OCI-LY7 (cell line): Measurements from ENCODE around the gene CCSER2. TPM values are rescaled to one million over a fixed set of nuclear protein-coding genes. Genes with fewer than 3 reads are reported as not detected.

Experiments
- BruUV-seq: library from RNA; stranded (reverse); fragments of 400-500 nt; replicated peaks from 2 replicates; lab custom pipeline; 2021; lab: Mats Ljungman, UMichigan
- CTCF ChIA-PET: fragments of 300-600 bp; sonication (Branson Sonifier 250); formaldehyde crosslinking; loops from one replicate; lab custom pipeline; 2022; ENCODE audit warnings: antibody characterized with exemption; ENCODE audit not compliant: unreplicated experiment; lab: Charles Lee
- POLR2A ChIA-PET: fragments of 300-600 bp; sonication (Branson Sonifier 250); formaldehyde crosslinking; loops from one replicate; lab custom pipeline; 2022; ENCODE audit warnings: antibody characterized with exemption; lab: Charles Lee
- DNase-seq: peaks from one replicate; pipeline ENCODE4 v3.0.0-alpha.2; 2015; ENCODE audit warnings: low spot score
- H2AFZ ChIP-seq: fragments of 200-600 bp; sonication (generic), shearing (Covaris generic); 2 replicates; pipeline ENCODE4 v1.6.1; 2014; ENCODE audit warnings: mild to moderate bottlenecking, antibody characterized with exemption, low read length, moderate library complexity
- H3K27ac ChIP-seq: fragments of 200-600 bp; sonication (generic); 2 replicates; pipeline ENCODE4 v1.5.1; 2014; ENCODE audit warnings: mixed run types, low read depth, mild to moderate bottlenecking, moderate library complexity, low read length, inconsistent platforms; ENCODE audit not compliant: poor library complexity, severe bottlenecking
- H3K36me3 ChIP-seq: fragments of 200-600 bp; sonication (generic); 2 replicates; pipeline ENCODE4 v1.6.1; 2014; ENCODE audit warnings: mild to moderate bottlenecking, antibody characterized with exemption, low read length, moderate library complexity, mixed read lengths; ENCODE audit not compliant: insufficient read depth
- H3K4me1 ChIP-seq: fragments of 200-600 bp; sonication (generic); 2 replicates; pipeline ENCODE4 v1.5.1; 2014; ENCODE audit warnings: mild to moderate bottlenecking, low read length; ENCODE audit not compliant: insufficient read depth, poor library complexity, severe bottlenecking
- H3K4me2 ChIP-seq: fragments of 200-600 bp; sonication (generic); 2 replicates; pipeline ENCODE4 v1.6.1; 2014; ENCODE audit warnings: mild to moderate bottlenecking, low read length
- H3K4me3 ChIP-seq: fragments of 200-600 bp; sonication (generic); 2 replicates; pipeline ENCODE4 v1.5.1; 2014; ENCODE audit warnings: mild to moderate bottlenecking, low read depth, low read length; ENCODE audit not compliant: poor library complexity, severe bottlenecking
- H3K79me2 ChIP-seq: fragments of 200-600 bp; sonication (generic); 2 replicates; pipeline ENCODE4 v1.6.1; 2016; ENCODE audit warnings: low read depth, mild to moderate bottlenecking, low read length, moderate library complexity, mixed read lengths; ENCODE audit not compliant: insufficient read depth
- H3K9me2 ChIP-seq: fragments of 200-600 bp; sonication (generic); 2 replicates; pipeline ENCODE4 v1.6.1; 2016; ENCODE audit warnings: mild to moderate bottlenecking, low read length, mixed read lengths; ENCODE audit not compliant: insufficient read depth
- H3K9me3 ChIP-seq: fragments of 200-600 bp; sonication (generic); 2 replicates; pipeline ENCODE4 v1.6.1; 2014; ENCODE audit warnings: mild to moderate bottlenecking, mixed run types, low read length, mixed read lengths
- H4K20me1 ChIP-seq: fragments of 200-600 bp; sonication (generic); 2 replicates; pipeline ENCODE4 v1.6.1; 2014; ENCODE audit warnings: mild to moderate bottlenecking, antibody characterized with exemption, low read length, moderate library complexity, mixed read lengths; ENCODE audit not compliant: insufficient read depth
- CTCF ChIP-seq: fragments of 200-600 bp; sonication (generic); conservative IDR thresholded peaks from 2 replicates; pipeline ENCODE4 v1.5.1; 2014; ENCODE audit warnings: mild to moderate bottlenecking, antibody characterized with exemption, low read length, moderate library complexity, mixed read lengths
- EZH2phosphoT487 ChIP-seq: fragments of 200-600 bp; sonication (generic); IDR thresholded peaks from 2 replicates; pipeline ENCODE4 v1.6.1; 2018; ENCODE audit warnings: low read depth, borderline replicate concordance, mild to moderate bottlenecking, mixed run types, antibody characterized with exemption, low read length, moderate library complexity, mixed read lengths
- intact Hi-C: fragments of 100-400 bp; cut with micrococcal nuclease; formaldehyde crosslinking; loops from one replicate; pipeline ENCODE4 v1.10.0; 2022; ENCODE audit not compliant: unreplicated experiment
- total RNA-seq, 2 experiments: library from RNA; depleted of rRNA in 1 of 2; stranded (reverse); fragments of >200 nt in 1 of 2; shearing (Covaris generic) in 1 of 2; gene quantifications; 2 replicates each; pipeline ENCODE4 v1.2.3, GENCODE V29; 2014 to 2022

CCSER2 gene
- total RNA-seq, 2 experiments from 2014 or later = 15.9 to 30.1 TPM

DNA sequence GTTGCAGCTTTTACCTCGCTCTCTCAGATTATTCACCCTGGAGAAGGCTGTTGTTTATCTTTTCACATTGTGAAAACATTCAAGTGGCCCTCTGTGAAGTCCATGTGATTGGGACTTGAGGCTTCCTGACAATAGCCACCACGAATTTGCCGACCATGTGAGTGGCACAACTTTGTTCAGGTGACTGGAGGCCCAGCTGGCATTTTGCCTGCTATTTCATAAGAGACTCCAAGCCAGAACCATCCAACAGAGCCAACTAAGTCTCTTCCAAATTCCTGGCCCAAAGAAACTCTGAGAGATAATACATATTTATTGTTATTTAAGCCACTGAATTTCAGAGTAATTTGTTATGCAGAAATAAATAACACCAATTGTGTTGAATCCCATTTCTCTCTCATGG lies 38.2 kb upstream of the CCSER2 start:
- no peak overlapping the region for H3K4me2 ChIP-seq
- no peaks in the 10 kb centered on the region for H3K4me1 ChIP-seq
- ChIA-PET POLR2A (no interaction called here), CTCF (no interaction called here)
- no peak overlapping the region for H2AFZ ChIP-seq
- no TSS peak for BruUV-seq
- H3K27ac ChIP-seq = no peak overlapping the region
- TF ChIP-seq CTCF = no peak
- no peak for TF ChIP-seq EZH2phosphoT487
- DNase-seq = no peak
- no peak overlapping the region for H3K4me3 ChIP-seq
- H3K79me2 ChIP-seq = no peaks in the 10 kb centered on the region
- no peaks in the 10 kb centered on the region for H3K9me2 ChIP-seq
- H3K9me3 ChIP-seq = no peaks in the 10 kb centered on the region
- intact Hi-C loops = no loop called here
- H4K20me1 ChIP-seq = no peaks in the 10 kb centered on the region
- H3K36me3 ChIP-seq = no peaks in the 10 kb centered on the region

DNA sequence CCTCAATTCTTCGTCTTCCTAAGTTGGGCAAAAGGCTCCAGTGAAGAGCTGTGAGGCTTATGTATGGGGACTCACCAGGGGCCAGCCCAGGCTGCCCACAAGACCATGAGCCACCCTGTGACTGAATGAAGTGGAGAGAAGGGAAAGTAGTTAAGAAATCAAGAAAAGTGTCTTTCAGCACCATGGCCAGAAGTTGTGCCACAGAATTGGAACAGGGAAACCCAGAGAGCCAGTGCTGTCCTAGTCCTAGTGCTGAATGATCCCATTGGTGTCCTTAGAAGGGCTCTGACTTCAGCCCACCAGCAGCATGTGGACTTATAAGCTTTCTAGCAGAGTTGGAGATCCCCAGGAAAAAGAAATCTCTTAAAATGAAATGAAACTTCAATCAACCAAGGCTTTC lies 37.0 kb upstream of the CCSER2 start:
- no peak overlapping the region for H3K4me2 ChIP-seq
- DNase-seq = no peak
- H4K20me1 ChIP-seq = no peaks in the 10 kb centered on the region
- no peak overlapping the region for H3K4me3 ChIP-seq
- no peak overlapping the region for H3K27ac ChIP-seq
- H3K9me2 ChIP-seq = no peaks in the 10 kb centered on the region
- H3K36me3 ChIP-seq = no peaks in the 10 kb centered on the region
- H3K4me1 ChIP-seq = no peaks in the 10 kb centered on the region
- POLR2A ChIA-PET = no interaction called here
- intact Hi-C loops = no loop called here
- no peaks in the 10 kb centered on the region for H3K79me2 ChIP-seq
- CTCF ChIA-PET = no interaction called here
- BruUV-seq = no TSS peak
- no peak overlapping the region for H2AFZ ChIP-seq
- TF ChIP-seq CTCF = no peak
- TF ChIP-seq EZH2phosphoT487 = no peak
- H3K9me3 ChIP-seq = no peaks in the 10 kb centered on the region

DNA sequence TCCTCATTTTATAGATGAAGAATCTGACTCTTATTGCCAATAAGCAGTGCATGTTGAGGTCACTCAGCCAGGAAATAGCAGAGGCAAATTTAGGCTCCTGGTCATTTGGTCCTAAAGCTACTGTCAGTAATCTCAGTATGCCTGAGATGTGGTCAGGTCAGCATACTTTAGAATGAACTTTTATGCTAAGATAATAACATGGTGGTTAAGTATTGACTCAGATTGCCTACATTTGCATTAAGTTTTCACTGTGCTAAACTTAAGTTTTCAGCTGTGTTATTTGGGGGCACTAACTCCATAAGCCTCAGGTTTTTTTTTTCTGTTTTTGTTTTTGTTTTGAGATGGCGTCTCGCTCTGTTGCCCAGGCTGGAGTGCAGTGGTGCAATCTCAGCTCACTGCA lies 35.9 kb upstream of the CCSER2 start:
- no peak overlapping the region for H3K4me3 ChIP-seq
- H3K9me2 ChIP-seq = no peaks in the 10 kb centered on the region
- BruUV-seq = no TSS peak
- no peak overlapping the region for H2AFZ ChIP-seq
- intact Hi-C loops = no loop called here
- H3K79me2 ChIP-seq = no peaks in the 10 kb centered on the region
- H3K36me3 ChIP-seq = no peaks in the 10 kb centered on the region
- H3K27ac ChIP-seq = no peak overlapping the region
- ChIA-PET CTCF (no interaction called here), POLR2A (no interaction called here)
- DNase-seq = no peak
- no peaks in the 10 kb centered on the region for H3K9me3 ChIP-seq
- no peaks in the 10 kb centered on the region for H3K4me1 ChIP-seq
- H4K20me1 ChIP-seq = no peaks in the 10 kb centered on the region
- no peak overlapping the region for H3K4me2 ChIP-seq
- TF ChIP-seq CTCF (no peak), EZH2phosphoT487 (no peak)
